IMR-90 (cell line): ENCODE results near the gene SGMS1. TPM values are rescaled to one million over a fixed set of nuclear protein-coding genes. Genes with fewer than 3 reads are reported as not detected.

Experiments used
- ATAC-seq: fragments of 200-7000 bp; cut with Tn5 transposase; 2 replicates; pipeline ENCODE4 v1.9.1; 2020; ENCODE audit warnings: low read depth, mild to moderate bottlenecking, moderate library complexity
- BruUV-seq: library from RNA; stranded (reverse); fragments of 400-500 nt; replicated peaks from 2 replicates; lab custom pipeline; 2021; lab: Mats Ljungman, UMichigan
- CTCF ChIA-PET: fragments of 300-600 bp; formaldehyde crosslinking; extraction: SDS; loops from one replicate; lab custom pipeline; 2021; ENCODE audit warnings: antibody characterized with exemption; lab: Yijun Ruan, JAX
- POLR2A ChIA-PET: fragments of 300-600 bp; sonication (Branson Sonifier 250); formaldehyde crosslinking; loops from one replicate; lab custom pipeline; 2022; ENCODE audit warnings: antibody characterized with exemption; ENCODE audit not compliant: unreplicated experiment; lab: Charles Lee
- DNase-seq: peaks from one replicate; pipeline ENCODE4 v3.0.0; 2013
- H2AFZ ChIP-seq: replicated peaks from 2 replicates; pipeline ENCODE3; 2013; ENCODE audit warnings: low read length, mild to moderate bottlenecking; ENCODE audit not compliant: poor library complexity
- H2AK5ac ChIP-seq: 2 replicates; pipeline ENCODE4 v1.6.1; 2013; ENCODE audit warnings: low read depth, low read length, inconsistent platforms
- H2AK9ac ChIP-seq: replicated peaks from 2 replicates; pipeline ENCODE3; 2013; ENCODE audit warnings: mild to moderate bottlenecking, low read depth, low read length, moderate library complexity; ENCODE audit not compliant: poor library complexity
- H2BK120ac ChIP-seq: 2 replicates; pipeline ENCODE4 v1.6.1; 2013; ENCODE audit warnings: low read depth, low read length, inconsistent platforms
- H2BK15ac ChIP-seq: 3 replicates; pipeline ENCODE4 v1.6.1; 2013; ENCODE audit warnings: low read depth, low read length, inconsistent platforms
- H2BK20ac ChIP-seq: 2 replicates; pipeline ENCODE4 v1.6.1; 2013; ENCODE audit warnings: low read depth, mild to moderate bottlenecking, inconsistent platforms, low read length, moderate library complexity
- H2BK5ac ChIP-seq: 2 replicates; pipeline ENCODE4 v1.6.1; 2013; ENCODE audit warnings: mild to moderate bottlenecking, low read depth, low read length, inconsistent platforms; ENCODE audit not compliant: poor library complexity, severe bottlenecking
- H3K14ac ChIP-seq: replicated peaks from 2 replicates; pipeline ENCODE4 v1.6.1; 2013; ENCODE audit warnings: low read depth, low read length, inconsistent platforms
- H3K18ac ChIP-seq: 2 replicates; pipeline ENCODE4 v1.6.1; 2013; ENCODE audit warnings: low read depth, low read length, control low read depth
- H3K23ac ChIP-seq: 2 replicates; pipeline ENCODE4 v1.6.1; 2013; ENCODE audit warnings: low read depth, low read length, inconsistent platforms
- H3K27ac ChIP-seq: 2 replicates; pipeline ENCODE4 v1.5.1; 2013; ENCODE audit warnings: mild to moderate bottlenecking, control low read depth, low read length; ENCODE audit not compliant: insufficient read depth
- H3K27me3 ChIP-seq: 2 replicates; pipeline ENCODE4 v1.6.1; 2013; ENCODE audit warnings: low read length; ENCODE audit not compliant: control insufficient read depth, insufficient read depth
- H3K36me3 ChIP-seq: 2 replicates; pipeline ENCODE4 v1.6.1; 2013; ENCODE audit warnings: low read length, mixed read lengths; ENCODE audit not compliant: control insufficient read depth, insufficient read depth
- H3K4ac ChIP-seq: 2 replicates; pipeline ENCODE4 v1.6.1; 2013; ENCODE audit warnings: low read depth, low read length, inconsistent platforms
- H3K4me1 ChIP-seq: 2 replicates; pipeline ENCODE4 v1.6.1; 2013; ENCODE audit warnings: low read length, mixed read lengths; ENCODE audit not compliant: control insufficient read depth, insufficient read depth
- H3K4me2 ChIP-seq: 2 replicates; pipeline ENCODE4 v1.6.1; 2013; ENCODE audit warnings: low read depth, mild to moderate bottlenecking, control low read depth, low read length, moderate library complexity
- H3K4me3 ChIP-seq: 2 replicates; pipeline ENCODE4 v1.5.1; 2013; ENCODE audit warnings: low read depth, mild to moderate bottlenecking, control low read depth, low read length, moderate library complexity; ENCODE audit not compliant: insufficient read depth
- H3K56ac ChIP-seq: 2 replicates; pipeline ENCODE4 v1.6.1; 2013; ENCODE audit warnings: low read length, inconsistent platforms; ENCODE audit not compliant: insufficient read depth; ENCODE audit errors: extremely low read depth
- H3K79me1 ChIP-seq, 2 experiments: 2 replicates each; pipeline ENCODE4 v1.6.1; 2013; ENCODE audit warnings: low read length in 2 of 2, inconsistent platforms in 1 of 2, low read depth in 1 of 2
- H3K9ac ChIP-seq: 2 replicates; pipeline ENCODE4 v1.6.1; 2013; ENCODE audit warnings: low read depth, low read length, control low read depth
- H3K9me1 ChIP-seq: 2 replicates; pipeline ENCODE4 v1.6.1; 2013; ENCODE audit warnings: low read length, inconsistent platforms; ENCODE audit not compliant: insufficient read depth
- H3K9me3 ChIP-seq: 2 replicates; pipeline ENCODE4 v1.6.1; 2013; ENCODE audit warnings: low read length; ENCODE audit not compliant: control insufficient read depth, insufficient read depth
- H4K20me1 ChIP-seq: 2 replicates; pipeline ENCODE4 v1.6.1; 2013; ENCODE audit warnings: low read length, inconsistent platforms; ENCODE audit not compliant: insufficient read depth
- H4K5ac ChIP-seq: 2 replicates; pipeline ENCODE4 v1.6.1; 2013; ENCODE audit warnings: mild to moderate bottlenecking, low read depth, low read length, control low read depth
- H4K8ac ChIP-seq, 2 experiments: 2 replicates each; pipeline ENCODE4 v1.6.1; 2013; ENCODE audit warnings: low read depth in 2 of 2, low read length in 2 of 2, control low read depth in 1 of 2, inconsistent platforms in 1 of 2
- H4K91ac ChIP-seq: 2 replicates; pipeline ENCODE4 v1.6.1; 2013; ENCODE audit warnings: low read depth, low read length, inconsistent platforms; ENCODE audit not compliant: insufficient read depth
- USF2 ChIP-seq: fragments of 150-350 bp; IDR thresholded peaks from 2 replicates; pipeline ENCODE4 v1.6.1; 2017; ENCODE audit warnings: mild to moderate bottlenecking, antibody characterized with exemption, low read length, low read depth
- WGBS, 2 experiments: methylation state at CpG; one replicate each; pipeline versions ENCODE4 v1.1.5 to v1.1.7; 2013; ENCODE audit warnings: missing lambda C conversion rate in 2 of 2; ENCODE audit not compliant: insufficient read length in 1 of 2; ENCODE audit errors: extremely low coverage in 2 of 2; 5-methylcytosine and 5-hydroxymethylcytosine counted together
- dilution Hi-C: fragments of 300-500 bp; cut with HindIII; formaldehyde crosslinking; loops from one replicate; pipeline ENCODE4 v1.14.3; 2018; ENCODE audit warnings: low sequenced_read_pairs; ENCODE audit not compliant: unreplicated experiment
- in situ Hi-C: fragments of 300-500 bp; cut with MboI; formaldehyde crosslinking; loops from 3 replicates; pipeline ENCODE4 v1.14.3; 2019; ENCODE audit warnings: low sequenced_read_pairs, inconsistent platforms, mixed read lengths
- intact Hi-C: fragments of 100-400 bp; cut with micrococcal nuclease; formaldehyde crosslinking; loops from 2 replicates; pipeline ENCODE4 v1.10.0; 2022
- polyA plus RNA-seq, 3 experiments: library from polyadenylated mRNA; depleted of rRNA; stranded (reverse); fragments of >200 nt; gene quantifications; 2 replicates each; pipeline ENCODE4 v1.2.3, GENCODE V29; 2012; ENCODE audit warnings: low replicate concordance in 1 of 3
- total RNA-seq: library from RNA; depleted of rRNA; stranded (reverse); fragments of >200 nt; gene quantifications from 2 replicates; pipeline ENCODE4 v1.2.3, GENCODE V29; 2012

SGMS1 gene
- total and polyA plus RNA-seq, 2 of the 4 experiments (the other 2 are of a cell fraction): 9.8 to 30.8 TPM

- no peak overlapping the region for H3K9ac ChIP-seq
- H4K20me1 ChIP-seq: peaks cover 13% of the 10 kb centered on the region; the same call in 1 of the 2 replicates
- H3K4me1 ChIP-seq: peaks cover 25% of the 10 kb centered on the region
- H3K9me3 ChIP-seq: no peaks in the 10 kb centered on the region
- H3K27me3 ChIP-seq: no peaks in the 10 kb centered on the region
- H3K4me3 ChIP-seq: no peak overlapping the region
- no peak overlapping the region for H2AFZ ChIP-seq
- no peak overlapping the region for H2BK120ac ChIP-seq
- no CpG with 5 or more reads among the region's 2 CpGs for WGBS, 2 experiments
- no peak overlapping the region for H4K8ac ChIP-seq
- ATAC-seq (no peak), DNase-seq (peak; percentile 22)
- no peak overlapping the region for H2BK5ac ChIP-seq
- intact Hi-C loops (no loop called here), dilution Hi-C loops (no loop called here), in situ Hi-C loops (no loop called here)
- no peak overlapping the region for H2AK5ac ChIP-seq
- H3K4ac ChIP-seq: no peak overlapping the region
- no peak for TF ChIP-seq USF2
- no peak overlapping the region for H4K5ac ChIP-seq
- no peak overlapping the region for H3K18ac ChIP-seq
- H4K91ac ChIP-seq: no peak overlapping the region
- POLR2A ChIA-PET: no interaction called here
- no peaks in the 10 kb centered on the region for H3K36me3 ChIP-seq
- H3K4me2 ChIP-seq: no peak overlapping the region
- CTCF ChIA-PET: no interaction called here
- no peak overlapping the region for H3K14ac ChIP-seq
- H2BK15ac ChIP-seq: no peak overlapping the region
- peaks cover 26 to 53% of the 10 kb centered on the region in 2 experiments for H3K79me1 ChIP-seq
- no peak overlapping the region for H2AK9ac ChIP-seq
- BruUV-seq: no TSS peak
- H3K9me1 ChIP-seq: peaks cover 22% of the 10 kb centered on the region
- no peak overlapping the region for H3K23ac ChIP-seq
- no peak overlapping the region for H3K56ac ChIP-seq
- H2BK20ac ChIP-seq: no peak overlapping the region
- no peak overlapping the region for H3K27ac ChIP-seq
Observed at GRCh38 chr10:50596456-50596855, 27.3 kb downstream of the SGMS1 start.
